HG02588 (cell line): ENCODE data around the gene ACOXL.

Experiments used
- ATAC-seq: cut with Tn5 transposase; IDR thresholded peaks from one replicate; pipeline ENCODE4 v1.9.1; 2021; ENCODE audit warnings: mild to moderate bottlenecking, moderate library complexity; ENCODE audit not compliant: unreplicated experiment

The ACOXL gene

DNA sequence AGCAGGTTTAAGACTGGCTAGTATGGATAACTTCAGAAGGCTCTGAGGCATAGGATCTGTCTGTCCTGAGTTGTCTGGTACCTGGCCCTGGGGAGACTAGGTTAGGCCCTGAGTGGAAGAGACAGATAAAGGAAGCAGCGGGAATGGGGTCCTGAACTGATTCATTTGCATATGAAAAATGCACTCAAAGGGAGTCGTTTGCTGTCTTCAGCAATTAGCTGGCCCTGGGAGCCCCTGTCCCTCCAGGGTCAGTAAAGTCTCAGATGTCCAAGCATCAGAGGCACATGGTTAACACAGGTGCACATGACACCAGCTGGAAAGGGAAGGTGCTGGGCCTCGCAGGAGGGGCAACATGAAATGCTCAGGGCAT is 172.4 kb downstream of the ACOXL start:
- no peak for ATAC-seq

DNA sequence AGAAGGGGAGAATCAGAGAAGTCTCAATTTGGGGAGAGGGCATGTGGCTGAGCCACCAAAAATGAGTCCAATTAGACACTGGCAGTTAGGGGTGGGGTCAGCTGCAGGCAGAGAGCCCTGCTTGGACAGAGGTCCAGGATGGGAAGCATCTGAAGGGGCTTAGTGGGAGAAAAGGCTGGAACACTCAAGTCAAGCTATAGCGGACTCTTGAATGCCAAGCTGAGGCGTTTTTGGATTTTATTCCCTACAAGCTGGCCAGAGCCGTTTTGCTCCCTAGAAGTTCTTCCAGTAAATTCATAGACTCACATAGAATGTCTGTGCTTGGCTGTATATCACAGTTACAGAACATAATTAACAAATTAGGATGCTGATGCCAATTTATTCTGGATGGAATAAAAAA is 172.8 kb downstream of the ACOXL start:
- ATAC-seq = no peak

DNA sequence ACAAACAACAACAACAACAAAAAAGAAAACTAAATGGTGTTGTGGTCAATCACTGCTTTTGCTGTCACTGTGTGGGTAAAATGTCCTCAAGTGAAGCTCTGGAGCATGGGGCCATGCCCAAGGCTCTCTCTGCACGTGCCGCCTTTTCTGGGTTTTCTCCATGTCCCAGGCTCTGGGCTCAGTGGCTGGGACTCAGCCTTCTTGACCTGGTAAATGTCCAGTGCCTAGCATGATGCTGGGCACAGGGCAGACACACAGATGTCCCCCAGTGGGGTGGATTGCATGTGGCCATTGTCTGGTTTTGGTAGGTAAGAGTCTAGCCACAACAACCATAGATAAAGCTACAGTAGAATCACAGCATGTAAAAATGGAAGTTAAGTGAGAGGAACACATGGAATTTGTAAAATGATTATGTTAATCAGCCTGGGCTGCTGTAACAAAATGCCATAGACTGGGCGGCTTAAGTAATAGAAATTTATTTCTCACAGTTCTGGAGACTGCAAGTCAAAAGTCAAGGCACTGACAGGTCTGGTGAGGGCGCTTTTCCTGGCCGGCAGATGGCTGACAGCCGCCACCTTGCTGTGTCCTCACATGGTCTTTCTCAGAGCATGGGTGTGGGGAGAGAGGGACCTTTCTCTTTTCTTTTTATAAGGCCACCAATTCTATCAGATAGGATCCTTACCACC is 174.4 kb downstream of the ACOXL start:
- ATAC-seq = no peak

DNA sequence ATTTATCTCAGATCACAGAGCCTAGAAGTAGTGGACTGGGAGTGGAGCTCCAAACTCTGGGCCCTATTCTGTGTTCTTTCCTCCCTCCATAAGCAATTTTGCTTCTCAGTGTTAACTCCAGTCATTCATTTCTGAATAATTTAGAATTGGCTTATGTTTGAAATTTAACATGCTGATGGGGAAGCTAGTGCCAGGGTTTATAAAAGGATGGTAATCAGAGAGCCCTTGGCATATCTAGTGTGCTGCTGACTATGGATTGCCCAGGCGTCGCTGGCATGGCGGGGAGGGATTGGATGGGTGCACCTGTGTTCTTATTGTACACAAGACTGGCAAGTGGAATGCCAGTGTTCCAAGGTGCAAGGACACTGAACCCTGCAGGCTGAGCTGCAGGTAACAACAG is 177.1 kb downstream of the ACOXL start:
- no peak for ATAC-seq

DNA sequence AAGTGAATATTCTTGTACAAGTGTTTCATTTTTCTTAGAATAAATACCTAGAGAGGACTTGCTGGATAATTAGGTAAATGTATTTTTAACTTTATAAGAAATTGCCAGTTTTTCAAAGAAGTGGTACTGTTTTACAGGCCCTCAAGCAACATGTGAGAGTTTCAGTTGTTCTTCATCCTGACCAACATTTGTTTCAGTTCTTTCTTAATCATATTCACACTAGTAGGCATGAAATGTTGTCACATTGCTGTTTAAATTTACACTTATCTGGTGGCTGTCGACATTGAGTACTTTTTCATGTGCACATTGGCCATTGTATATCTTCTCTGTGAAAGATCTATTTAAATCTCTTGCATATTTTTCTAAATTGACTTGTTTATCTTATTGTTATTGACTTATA is 178.1 kb downstream of the ACOXL start:
- no peak for ATAC-seq

DNA sequence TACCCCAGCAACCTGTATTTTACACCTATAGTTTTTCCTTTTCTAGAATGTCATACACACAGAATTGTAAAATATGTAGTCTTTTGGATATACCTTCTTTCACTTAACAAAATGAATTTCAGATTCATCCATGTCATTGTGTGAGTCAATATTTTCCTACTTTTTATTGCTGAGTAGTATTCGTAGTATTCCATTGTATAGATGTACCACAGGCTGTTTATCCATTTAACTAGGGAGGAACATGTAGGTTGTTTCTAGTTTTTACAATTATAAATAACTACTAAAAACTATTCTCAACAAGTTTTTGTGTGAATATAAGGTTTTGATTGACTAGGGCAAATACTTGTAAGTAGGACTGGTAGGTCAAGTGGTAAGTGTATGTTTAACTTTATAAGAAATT is 187.4 kb downstream of the ACOXL start:
- no peak for ATAC-seq

DNA sequence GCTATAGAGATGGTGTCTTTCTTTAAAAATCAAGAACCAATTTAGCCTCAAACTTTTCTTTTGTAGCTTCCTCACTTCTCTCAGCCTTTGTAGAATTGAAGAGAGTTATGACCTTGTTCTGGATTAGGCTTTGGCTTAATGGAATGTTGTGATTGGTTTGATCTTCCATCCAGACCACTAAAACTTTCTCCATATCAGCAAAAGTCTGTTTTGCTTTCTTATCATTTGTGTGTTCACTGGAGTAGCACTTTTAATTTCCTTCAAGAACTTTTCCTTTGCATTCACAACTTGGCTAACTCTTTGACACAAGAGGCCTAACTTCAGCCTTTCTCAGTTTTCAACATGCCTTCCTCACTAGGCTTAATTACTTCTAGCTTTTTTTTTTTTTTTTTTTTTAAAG is 193.1 kb downstream of the ACOXL start:
- no peak for ATAC-seq

DNA sequence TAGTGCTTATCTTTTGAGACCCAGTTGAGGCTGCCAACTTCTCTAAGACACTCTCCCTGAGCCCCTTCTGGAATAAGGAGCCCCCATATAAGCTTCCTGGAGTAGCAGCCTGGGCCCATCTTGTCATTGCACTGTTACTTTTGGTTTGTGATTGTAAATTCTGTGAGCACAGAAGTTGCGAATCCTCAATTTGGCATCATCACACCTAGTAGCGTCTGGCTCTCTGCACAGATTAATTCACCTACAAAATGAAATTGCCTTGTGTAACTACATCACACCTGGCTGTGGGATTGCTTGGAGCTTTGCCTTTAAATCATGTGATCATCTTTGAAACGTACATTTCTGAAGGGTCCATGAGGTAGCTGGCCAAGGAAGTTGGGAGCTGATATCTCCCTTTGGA is 195.2 kb downstream of the ACOXL start:
- ATAC-seq = no peak

DNA sequence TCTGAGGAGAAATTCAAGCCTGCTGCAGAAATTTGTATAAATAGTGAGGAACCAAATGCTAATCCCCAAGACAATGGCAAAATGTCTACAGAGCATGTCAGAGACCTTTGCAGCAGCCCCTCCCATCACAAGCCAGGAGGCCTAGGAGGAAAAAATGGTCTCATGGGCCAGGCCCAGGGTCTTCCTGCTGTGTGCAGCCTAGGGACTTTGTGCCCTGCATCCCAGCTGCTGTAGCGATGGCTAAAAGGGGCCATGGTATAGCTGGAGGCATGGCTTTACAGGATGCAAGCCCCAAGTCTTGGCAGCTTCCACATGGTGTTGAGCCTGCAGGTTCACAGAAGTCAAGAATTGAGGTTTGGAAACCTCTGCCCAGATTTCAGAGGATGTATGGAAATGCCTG is 197.2 kb downstream of the ACOXL start:
- ATAC-seq = no peak

DNA sequence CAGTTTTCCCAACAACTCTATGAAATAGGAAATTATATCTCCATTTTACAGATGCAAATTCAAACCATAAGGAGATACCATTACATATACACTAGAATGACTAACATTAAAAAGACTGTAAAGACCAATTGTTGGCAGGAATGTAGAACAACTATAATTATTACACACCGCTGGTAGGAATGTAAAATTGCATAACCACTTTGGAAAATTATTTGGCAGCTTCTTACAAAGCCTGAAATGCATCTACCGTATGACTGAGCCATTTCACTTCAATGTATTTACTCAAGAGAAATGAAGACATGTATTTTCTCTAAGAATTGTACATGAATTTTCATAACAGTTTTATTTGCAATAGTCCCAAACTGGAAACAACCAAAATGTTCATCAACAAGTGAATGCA is 199.3 kb downstream of the ACOXL start:
- no peak for ATAC-seq

DNA sequence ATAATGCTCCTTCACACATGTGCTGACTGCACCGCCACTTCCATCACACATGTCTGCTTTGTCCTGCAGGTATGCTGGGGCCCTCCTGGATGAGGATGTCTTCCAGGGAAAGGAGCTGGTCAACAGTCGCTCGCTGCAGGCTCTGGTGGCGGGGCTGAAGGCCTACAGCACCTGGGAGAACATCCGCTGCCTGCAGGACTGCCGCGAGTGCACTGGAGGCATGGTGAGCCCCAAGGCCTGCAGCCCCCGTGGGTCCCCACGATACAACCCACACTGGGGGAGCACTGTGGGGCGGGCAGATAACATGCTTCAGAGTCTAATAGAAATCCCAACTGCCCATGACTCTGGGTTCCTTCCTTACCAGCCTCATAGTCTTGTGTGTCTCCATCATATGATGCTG is 201.0 kb downstream of the ACOXL start:
- ATAC-seq = no peak

DNA sequence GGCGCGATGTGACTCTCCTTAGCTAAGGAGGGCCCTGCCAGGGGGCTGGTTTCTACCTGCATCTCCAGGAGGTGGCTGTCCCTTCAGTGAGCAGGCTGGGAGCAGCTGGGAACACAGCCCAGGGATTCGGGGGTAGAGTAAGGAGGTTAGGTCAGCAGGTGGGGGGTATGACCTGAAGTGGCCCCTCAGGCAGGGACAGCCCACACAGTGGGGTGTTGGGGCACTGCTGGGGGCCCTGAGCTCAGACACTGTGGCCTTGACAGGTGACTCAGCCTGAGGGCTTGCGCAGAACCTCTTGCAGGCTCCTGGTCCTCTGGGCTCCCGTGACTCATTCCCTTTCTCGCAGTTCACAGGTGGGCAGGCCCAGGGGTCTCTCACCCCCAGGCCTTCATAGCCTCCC is 202.6 kb downstream of the ACOXL start:
- ATAC-seq = no peak

DNA sequence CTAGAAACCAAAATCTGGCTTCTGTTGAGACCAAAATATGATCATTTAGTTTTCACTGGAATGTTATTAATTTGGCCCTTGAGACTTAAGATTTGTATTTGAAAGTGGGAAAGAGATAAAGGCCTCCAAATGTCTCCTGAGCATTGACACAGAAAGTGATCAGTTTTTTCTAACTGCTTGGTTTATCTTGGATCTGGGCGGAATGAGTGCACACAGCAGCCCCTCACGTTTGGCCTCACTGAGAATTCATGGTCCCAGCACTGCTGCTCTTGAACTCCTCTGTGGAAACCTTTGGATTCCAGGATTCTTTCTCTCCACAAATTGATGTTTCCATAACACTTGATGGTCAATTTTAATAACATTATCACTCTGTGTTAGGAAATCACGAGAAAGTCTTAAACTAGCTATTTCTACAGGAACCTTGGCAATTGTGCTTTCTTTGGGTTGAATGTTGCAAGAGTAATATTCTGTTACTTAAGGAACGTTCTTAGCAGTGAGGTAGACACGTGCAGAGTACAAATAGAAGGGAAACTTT is 208.1 kb downstream of the ACOXL start:
- no peak for ATAC-seq

DNA sequence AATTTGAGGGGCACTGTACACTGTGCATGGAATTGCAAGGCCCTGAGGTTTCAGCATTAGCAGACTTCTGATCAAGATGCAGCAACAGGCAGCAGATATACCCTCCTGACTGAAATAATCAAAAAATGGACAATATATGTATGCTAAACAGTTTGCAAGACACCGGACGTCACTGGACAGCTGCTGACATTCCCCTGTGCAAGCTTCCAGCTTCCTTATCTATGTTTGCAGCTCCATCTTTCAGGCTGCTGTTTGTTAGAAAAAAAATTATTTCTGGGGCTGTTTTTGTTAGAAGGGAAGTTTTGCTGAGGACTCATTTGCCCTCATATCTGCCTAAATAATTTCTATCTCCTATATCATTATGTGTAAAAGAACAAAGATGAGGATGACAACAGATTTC is 208.9 kb downstream of the ACOXL start:
- ATAC-seq = no peak

DNA sequence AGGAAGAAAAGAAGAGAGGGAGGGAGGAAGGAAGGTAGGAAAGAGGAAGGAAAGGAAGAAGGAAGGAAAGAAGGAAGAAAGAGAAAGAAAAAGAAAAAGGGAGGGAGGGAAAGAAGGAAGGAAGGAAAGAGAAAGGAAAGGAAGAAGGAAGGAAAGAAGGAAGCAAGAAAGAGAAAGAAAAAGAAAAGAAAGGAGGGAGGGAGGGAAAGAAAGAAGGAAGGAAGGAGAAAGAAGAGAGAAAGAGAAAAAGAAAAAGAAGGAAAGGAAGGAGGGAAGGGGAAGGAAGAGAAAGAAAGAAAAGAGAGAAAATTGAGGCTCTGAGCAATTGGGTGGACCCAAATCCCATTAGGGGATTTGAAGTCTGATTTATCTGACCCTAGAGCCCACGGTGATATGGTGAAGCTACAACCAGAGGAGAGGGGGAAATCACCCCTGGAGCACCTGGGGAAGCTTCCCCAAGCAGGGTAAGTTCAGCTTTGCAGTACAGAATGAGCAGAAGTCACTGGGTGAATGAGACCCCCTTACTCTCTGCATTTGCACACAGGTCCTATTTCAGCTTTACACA is 210.8 kb downstream of the ACOXL start:
- no peak for ATAC-seq

DNA sequence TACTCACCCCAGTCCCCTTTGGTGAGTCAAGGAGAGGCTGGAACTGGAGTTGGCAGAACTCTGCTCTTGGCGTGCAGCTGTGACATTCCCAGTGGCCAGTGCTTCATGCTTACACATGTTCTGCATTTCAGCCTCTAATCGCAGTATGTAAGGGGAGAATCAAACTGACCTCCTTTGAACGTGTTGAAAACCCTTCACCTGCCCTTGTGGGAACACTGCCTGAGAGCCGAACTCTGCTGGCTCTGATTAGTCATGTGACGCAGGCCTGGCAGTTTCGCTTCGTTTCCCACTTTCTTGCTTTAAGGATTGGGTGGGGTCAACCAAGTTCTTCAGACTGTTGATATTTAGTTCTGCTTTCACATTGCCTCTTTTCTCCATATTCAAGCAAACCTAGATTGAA is 214.5 kb downstream of the ACOXL start:
- no peak for ATAC-seq

DNA sequence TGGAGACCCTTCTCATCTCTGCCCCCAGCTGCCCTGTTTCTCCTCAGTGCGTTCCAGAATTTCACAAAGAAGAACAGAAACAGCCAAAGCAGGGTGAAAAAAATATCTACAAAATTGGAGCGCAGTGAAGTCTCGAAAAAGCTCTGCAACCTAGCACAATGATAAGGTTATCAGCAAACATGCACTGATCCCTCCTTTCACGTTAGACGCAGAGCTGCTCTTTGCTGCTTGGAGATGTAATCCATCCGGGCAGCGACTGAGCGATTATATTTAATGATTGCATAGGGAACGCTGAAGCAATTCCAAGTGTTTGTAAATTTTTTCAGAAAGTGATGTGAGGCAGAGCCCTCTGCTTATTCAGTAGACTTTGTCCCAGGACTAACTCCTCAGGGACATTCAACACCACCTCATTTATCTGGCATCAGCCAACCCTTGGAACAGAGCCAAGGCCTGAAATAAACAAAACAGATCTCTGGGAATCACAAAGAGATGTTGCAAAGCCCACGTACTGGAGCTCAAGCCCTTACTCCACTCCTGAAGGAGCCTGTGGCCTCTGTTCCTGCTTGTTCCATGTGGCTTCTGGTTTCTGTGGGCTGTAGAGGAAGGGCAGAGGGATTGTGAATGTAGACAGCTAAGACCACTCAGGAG is 215.8 kb downstream of the ACOXL start:
- no peak for ATAC-seq

DNA sequence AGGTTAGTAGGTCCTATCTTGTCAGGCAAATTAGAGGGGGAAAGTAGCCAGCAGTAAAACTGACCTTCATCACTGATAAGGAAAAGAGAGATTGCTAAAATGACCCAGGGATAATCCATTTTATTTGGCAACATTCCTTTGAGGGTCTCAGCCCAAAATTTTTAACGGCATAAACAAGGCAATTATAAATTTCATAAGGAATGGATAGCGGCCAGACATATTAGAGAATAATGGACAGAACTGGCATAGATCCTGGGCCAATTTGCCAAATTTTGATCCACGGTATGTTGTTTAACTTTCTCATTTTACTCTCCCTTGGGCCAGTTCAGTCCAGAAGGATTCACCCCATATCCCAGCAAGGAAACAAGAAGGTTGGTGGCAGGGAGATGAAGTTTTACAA is 217.9 kb downstream of the ACOXL start:
- ATAC-seq = no peak

DNA sequence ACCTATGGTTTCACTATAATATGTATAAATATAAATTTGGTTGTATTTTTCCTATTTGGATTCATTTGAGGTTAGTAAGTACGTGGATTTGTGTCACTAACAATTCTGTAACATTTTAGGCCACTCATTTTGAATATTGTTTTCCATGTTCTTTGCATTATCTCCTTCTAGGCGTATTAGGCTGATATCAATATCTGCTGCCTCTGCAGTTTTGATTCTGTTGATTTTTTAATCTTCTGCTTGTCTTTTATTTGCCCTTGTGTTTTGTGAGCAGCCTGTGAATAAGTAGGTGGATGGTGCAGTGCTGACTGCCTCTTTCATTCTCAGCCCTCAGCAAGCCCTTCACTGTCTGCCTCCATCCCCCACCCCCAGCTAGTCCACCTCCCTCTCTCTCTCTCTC is 222.7 kb downstream of the ACOXL start:
- no peak for ATAC-seq

DNA sequence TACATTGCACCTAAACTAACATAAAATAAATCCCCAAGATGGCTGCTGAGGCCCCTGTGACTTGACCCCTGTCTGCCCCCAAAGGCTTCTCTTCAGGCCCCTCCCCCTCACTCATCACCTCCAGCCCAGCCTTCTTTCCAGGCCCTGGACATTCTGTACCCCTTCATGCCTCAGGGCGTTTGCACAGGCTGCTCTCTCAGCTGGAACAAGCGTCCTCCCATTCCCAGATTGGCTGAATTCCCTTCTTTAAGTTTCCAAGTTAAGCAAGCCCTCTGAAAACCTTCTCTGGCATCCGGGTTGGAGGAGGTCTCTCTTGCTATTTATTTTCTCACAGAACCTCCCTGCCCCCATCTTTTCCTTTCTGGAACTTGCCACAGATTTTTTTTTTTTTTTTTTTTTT is 223.2 kb downstream of the ACOXL start:
- no peak for ATAC-seq

DNA sequence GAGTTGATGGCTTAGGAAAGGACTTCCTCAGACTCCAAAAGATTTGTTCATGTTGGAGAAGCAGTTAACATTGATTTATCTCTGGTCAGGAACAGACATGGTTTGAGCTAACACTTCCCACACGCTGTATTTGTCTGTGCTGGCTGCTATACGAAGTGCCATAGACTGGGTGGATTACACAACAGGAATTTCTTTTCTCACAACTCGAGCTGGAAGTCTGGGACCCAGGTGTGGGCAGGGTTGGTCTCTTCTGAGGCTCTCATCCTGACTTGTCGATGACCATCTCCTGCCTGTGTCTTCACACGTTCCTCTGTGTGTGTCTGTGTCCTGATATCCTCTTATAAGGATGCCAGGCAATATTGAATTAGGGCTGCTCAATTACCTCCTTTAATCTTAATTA is 224.9 kb downstream of the ACOXL start:
- ATAC-seq = no peak

DNA sequence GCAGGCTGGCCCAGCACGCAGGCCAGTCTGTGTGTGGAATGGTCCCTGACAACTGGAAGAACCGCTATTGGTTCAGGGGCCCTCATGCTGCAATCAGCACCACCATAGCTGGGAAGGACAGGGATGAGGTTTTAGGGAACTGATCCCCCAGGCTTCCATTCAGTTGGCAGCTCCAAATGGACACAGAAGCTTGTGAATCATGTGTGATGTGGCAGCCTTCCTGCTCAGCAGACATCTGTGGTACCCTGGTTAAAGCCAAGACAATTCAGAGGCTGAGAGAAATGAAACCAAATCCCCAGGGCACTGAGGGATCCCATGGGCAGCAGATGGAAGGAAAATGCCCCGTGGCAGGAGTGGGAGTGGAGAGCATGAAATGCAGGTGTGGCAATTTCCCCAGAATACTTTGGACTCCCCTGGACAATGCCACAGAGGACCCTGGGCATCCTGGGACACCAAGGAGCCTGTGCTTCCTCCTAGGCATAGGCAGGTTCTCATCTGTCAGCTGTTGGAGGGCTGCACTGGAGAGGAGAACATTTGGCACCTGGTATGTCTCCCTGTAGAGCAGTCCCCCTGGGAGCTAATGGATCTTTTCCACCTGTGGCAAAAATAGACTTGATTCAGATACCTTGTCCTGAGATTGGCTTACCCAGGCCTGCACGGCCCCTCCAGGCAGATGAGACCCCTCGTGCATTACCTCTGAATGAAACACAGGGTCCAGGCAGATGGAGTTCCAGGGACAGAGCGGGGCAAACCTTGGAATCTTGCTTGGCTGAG is 226.2 kb downstream of the ACOXL start:
- ATAC-seq = no peak
